Kasumi-1 (cell line): ENCODE measurements around the gene GSTT2B.
"Not testable (repeated sequence)": the region's sequence is repeated elsewhere in the genome, so short reads cannot be mapped to it uniquely, and the experiment has no call there.

Source experiments
- DNase-seq, 2 experiments: peaks; one replicate each; lab custom pipeline; 2025; lab: John Stamatoyannopoulos, UW

GSTT2B gene

DNA sequence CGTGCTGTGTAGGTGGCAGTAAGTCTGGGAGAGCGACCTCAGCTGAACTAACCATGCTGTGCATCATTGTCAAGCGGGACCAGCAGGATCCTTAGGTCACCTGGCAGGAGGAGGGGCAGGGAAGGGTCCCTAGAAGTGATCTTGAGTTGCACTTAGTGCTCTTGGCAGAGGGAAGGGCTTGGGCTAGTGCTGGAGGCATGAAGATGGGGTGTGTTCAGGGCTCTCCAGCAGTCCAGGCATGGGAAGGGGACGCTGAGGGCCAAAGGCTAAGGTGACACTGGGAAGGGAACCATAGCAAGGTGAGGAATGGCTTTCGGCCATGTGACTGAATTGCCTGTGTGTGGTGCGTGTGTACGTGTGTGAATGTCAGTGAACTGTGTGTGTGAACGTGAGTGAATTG is 25.1 kb upstream of the GSTT2B start:
- DNase-seq: not testable (repeated sequence)

DNA sequence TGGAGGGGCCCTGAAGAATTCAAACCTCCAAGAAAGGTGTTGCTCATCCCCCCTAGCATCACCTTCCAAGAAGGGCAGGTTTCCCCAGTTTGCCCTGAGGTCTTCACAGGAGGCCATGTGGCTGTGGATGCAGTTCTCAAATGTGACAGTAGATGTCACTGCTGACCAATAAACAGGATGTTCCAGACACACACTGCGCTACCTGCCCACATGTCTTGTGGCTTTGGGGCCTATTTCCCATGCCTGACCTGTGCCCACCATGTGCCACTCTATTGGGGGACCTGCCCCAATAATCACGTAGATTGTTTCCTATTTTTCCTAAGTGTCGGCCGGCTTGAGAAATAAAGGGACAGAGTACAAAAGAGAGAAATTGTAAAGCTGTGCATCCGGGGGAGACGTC is 23.4 kb upstream of the GSTT2B start:
- peak; percentile 3 to 46 for DNase-seq

DNA sequence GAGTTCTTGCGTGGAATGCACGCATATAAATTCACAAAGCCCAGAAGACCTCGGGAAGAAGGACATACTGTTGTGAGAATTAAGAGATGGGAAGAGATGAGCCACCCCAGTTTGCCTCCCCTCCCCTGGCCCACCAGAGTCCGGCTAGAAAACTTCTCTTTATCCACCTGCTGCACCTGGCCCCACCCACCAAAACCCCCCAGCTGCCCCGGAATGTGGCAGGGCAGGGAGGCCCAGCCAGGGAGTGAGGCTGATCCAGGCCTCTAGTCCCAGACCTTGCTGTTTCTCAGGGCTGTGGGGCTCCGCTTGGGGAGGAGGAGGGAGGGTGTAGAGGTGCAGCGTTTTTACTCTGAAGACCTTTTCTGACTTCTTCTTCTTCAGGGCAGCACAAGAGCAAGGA is 19.6 kb upstream of the GSTT2B start:
- DNase-seq: not testable (repeated sequence)

DNA sequence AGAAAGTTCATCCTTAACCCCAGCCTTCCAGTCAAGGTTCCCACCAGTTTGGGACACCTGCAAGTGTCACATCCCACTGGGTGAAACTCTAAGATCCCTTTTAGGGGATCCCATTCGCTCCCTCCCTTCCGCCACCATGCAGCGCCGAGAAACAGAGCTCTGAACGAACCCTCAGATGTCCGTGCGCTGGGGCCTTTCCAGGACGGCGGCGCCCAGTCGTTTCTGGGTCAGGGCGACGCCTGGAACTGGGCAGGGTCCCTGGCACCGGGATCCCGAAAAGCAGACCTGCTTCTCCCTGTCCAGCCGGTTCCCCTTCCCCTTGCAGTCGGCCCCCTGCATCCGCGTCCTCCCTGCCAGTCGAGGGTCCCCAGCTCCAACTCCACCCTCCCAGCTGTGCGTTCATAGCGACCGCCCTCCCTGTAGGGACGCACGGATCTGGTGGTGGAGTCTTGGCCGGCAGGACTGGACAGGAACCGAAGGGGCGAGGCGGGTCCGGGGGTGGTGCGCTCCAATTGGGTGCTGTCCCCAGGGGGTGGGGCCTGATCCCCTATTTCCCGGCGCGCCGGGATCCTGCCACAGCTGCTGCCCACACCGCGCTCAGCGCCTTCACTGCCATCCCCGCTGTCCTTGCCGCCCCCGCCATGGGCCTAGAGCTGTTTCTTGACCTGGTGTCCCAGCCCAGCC is 18.7 kb upstream of the GSTT2B start, which contains the start of gene GSTT2:
Gene GSTT2 (plus strand): TSS at position 578 of the 684 bp plus-strand sequence.
- DNase-seq: not testable (repeated sequence)

DNA sequence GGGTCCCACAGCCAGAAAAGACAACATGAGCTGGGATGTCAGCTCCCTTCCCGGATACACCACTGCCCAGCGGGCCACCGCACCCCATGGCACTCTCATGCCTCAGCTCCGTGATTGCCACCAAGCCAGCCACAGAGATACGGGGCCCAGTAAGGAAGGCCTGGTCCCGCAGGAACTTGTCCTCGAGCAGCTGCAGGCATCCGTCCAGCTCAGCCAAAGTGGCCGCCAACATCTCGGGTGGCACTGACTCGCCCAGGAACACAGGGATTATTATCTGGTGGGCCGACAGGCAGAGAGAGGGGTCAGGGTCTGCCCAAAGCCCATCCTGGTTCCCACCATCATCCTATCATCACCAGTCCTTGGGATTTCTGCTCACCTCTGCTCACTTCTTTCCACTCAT is 16.3 kb upstream of the GSTT2B start:
- DNase-seq: not testable (repeated sequence)

DNA sequence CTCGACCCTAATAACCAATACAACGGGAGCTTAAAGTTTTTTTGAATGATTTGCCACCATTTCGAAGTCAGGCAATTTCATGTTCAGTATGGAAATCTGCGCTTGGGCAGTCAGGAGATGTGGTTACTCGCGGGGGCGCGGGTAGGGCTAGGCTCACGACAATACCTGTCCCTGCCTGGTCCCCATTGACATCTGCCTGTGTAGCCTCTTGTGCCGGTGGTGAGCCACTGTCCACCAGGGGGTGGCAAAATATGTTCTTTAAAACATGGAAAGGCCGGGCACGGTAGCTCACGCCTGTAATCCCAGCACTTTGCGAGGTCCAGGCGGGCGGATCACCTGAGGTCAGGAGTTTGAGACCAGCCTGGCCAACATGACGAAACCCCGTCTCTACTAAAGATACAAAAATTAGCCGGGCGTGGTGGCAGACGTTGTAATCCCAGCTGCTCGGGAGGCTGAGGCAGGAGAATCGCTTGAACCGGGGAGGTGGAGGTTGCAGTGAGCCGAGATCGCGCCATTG is 13.9 kb upstream of the GSTT2B start:
- not testable (repeated sequence) for DNase-seq

DNA sequence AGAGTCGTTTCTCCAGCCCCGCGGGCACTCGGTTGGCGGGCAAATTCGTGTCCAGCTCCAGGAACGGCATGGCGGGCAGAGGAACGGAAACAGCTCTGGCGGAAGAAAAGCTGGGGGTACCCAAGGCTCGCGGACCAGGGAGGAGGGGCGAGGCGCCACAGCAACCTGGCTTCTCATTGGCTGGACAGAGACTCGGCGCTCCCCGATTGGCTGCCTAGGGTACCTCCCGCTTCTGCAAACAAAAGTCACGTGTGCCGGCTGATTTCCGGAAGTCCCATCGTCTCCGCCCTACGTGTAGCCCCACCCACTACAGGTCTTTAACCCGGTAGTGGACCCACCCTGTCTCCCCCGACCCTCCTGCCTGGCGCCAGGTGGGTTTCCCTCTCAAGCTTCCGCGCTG is 13.3 kb upstream of the GSTT2B start, which contains the start of gene DDT:
Gene DDT (minus strand): TSS at position 97 of the 400 bp plus-strand sequence. CDS start 27 bp downstream, at position 70.
- not testable (repeated sequence) for DNase-seq

DNA sequence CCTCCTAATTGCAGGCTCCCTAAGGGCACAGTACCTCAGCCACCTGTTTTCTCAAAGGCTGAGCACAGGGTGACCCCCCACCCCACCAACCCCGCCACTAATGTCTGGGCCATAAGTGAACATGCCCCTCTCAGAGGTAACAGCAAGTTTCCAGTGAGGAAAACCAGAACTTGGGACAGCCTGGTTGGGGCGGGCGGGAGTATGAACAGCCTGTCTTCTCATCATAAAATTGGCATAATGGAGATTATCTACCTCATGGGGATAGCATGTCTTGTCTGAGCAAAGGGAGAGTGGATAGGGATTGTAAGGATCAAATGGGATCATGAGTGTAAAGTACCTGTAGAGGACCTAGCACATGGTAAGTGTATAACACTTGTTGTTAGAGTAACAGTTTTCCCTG is 10.9 kb upstream of the GSTT2B start:
- not testable (repeated sequence) for DNase-seq

DNA sequence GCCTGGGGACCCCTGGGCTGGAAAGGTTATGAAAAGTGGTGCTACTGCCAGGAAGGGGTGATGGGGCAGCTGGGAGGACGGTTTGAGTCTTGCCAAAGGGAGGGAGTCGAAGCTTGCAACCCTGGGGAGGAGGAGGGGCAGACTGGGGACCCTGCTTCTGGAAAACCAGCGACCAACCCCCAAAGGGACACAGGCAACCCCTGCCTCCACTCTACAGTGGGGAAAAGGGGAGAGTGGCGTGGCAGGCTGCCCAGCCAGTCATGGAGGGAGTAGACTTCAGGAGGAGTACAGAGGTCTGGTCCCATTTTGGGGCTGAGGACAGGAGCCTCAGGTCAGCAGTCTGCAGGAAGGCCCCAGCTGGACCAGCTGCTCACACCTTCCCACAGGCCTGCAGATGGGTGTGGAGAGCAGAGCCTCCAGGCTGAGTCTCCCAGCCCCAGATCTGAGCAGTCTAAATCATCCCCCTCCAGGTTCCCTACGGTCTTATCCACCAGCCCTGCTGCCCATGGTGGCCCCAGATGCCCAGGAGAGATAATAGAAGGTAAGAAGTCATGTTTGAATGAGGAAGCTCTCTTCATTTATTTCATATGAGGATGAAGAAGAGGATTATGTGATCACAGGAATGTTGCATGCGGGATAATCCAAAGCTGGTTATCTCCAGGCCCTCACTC is 10.0 kb upstream of the GSTT2B start:
- DNase-seq: no peak

DNA sequence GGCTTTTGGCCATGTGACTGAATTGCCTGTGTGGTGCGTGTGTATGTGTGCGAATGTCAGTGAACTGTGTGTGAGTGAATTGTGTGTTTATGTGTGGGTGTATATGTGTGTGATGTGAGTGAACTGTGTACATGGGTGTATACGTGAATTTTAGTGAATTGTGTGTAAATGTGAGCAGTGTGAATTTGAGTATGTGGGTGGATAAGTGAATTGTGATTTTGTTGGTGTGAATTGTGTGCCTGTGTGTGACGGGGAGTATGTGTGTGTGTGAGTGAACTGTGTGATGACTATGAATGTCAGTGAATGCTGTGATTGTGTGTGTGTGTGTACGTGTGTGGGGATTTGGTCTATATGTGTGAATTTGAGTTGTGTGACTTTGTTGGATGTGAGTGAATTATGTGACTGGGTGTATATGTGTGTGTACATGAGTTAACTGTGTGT is 9.2 kb upstream of the GSTT2B start:
- no peak for DNase-seq

DNA sequence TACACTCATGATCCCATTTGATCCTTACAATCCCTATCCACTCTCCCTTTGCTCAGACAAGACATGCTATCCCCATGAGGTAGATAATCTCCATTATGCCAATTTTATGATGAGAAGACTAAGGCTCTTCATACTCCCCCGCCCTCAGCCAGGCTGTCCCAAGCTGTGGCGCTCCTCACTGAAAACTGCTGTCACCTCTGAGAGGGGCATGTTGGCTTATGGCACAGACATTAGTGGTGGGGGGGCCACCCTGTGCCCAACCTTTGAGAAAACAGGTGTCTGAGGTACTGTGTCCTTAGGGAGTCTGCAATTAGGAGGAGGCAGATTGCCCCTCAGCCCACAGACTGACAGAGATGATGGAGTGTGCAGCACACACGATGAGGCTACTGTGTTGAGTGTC is 8.1 kb upstream of the GSTT2B start:
- DNase-seq: no peak

DNA sequence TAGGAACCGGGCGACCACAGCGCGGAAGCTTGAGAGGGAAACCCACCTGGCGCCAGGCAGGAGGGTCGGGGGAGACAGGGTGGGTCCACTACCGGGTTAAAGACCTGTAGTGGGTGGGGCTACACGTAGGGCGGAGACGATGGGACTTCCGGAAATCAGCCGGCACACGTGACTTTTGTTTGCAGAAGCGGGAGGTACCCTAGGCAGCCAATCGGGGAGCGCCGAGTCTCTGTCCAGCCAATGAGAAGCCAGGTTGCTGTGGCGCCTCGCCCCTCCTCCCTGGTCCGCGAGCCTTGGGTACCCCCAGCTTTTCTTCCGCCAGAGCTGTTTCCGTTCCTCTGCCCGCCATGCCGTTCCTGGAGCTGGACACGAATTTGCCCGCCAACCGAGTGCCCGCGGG is 5.6 kb upstream of the GSTT2B start, which contains the start of gene DDTL:
Gene DDTL (plus strand): TSS at position 321 of the 400 bp plus-strand sequence. CDS start 27 bp downstream, at position 348.
- not testable (repeated sequence) for DNase-seq

DNA sequence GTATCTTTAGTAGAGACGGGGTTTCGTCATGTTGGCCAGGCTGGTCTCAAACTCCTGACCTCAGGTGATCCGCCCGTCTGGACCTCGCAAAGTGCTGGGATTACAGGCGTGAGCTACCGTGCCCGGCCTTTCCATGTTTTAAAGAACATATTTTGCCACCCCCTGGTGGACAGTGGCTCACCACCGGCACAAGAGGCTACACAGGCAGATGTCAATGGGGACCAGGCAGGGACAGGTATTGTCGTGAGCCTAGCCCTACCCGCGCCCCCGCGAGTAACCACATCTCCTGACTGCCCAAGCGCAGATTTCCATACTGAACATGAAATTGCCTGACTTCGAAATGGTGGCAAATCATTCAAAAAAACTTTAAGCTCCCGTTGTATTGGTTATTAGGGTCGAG is 5.1 kb upstream of the GSTT2B start:
- not testable (repeated sequence) for DNase-seq

DNA sequence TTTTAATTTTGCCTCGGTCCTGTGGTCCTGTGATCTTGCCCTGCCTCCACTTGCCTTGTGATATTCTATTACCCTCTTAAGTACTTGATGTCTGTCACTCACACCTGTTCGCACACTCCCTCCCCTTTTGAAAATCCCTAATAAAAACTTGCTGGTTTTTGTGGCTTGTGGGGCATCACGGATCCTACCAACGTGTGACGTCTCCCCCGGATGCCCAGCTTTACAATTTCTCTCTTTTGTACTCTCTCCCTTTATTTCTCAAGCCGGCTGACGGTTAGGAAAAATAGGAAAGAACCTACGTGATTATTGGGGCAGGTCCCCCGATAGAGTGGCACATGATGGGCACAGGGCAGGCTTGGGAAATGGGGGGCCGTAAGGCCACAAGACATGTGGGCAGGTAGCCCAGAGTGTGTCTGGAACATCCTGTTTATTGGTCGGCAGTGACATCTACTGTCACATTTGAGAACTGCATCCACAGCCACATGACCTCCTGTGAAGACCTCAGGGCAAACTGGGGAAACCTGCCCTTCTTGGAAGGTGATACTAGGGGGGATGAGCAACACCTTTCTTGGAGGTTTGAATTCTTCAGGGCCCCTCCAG is 4.6 kb downstream of the GSTT2B start:
- DNase-seq: peak; percentile 4 to 13

DNA sequence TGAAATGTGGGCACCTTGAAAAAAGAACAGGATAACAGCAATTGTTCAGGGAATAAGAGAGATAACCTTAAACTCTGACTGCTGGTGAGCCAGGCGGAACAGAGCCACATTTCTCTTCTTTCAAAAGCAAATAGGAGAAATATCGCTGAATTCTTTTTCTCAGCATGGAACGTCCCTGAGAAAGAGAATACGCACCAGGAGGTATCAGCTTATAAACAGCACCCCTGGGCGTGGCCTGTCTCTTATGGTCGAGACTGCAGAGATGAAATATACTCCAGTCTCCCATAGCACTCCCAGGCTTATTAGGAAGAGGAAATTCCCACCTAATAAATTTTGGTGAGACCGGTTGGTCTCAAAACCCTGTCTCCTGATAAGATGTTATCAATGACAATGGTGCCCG is 5.1 kb downstream of the GSTT2B start:
- DNase-seq: not testable (repeated sequence)

DNA sequence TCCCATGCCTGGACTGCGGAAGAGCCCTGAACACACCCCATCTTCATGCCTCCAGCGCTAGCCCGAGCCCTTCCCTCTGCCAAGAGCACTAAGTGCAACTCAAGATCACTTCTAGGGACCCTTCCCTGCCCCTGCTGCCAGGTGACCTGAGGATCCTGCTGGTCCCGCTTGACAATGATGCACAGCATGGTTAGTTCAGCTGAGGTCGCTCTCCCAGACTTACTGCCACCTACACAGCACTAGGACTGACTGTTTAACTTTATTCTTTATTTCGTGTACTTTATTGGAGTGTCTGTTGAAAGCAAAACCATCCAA is 6.0 kb downstream of the GSTT2B start:
- not testable (repeated sequence) for DNase-seq

DNA sequence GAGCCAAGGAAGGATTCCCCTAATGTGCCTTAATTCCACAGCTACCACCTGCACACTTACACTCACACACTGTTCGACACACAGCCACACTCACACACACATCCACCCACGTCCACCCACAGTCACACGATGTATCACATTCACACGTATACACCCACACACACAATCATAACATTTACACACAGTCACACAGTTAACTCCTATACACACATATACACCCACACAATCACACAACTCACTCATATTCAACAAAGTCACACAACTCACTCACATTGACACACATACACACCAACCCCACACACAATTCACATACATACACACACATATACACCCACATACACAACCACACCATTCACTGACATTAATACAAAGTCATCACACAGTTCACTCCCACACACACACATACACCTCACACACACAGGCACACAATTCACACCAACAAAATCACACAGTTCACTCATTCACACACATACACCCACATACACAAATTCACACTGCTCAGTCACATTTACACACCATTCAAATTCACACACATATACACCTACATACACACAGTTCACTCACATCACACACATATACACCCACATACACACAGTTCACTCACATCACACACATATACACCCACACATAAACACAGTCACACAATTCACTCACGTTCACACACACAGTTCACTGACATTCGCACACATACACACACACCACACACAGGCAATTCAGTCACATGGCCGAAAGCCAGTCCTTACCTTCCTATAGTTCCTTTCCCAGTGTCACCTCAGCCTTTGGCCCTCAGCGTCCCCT is 6.6 kb downstream of the GSTT2B start:
- DNase-seq: not testable (repeated sequence)

DNA sequence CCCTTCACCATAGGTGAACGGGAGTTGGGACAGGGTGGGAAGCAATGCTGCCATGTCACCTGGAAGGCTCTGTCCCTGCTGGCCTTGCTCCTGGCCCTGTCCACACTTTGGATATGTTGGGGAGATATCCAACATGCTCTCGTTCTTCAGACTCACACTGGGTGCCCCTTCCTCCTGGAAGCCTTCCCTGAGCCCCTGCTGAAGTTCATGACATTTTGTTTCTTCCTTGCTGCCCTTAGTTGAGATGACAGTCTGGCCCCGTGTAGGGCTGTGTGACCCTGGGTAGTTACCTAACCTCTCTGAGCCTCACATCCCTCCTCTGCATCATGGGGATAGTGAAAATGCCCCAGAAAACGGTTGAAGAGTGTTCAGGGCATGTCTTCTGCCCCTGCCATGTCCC is 7.5 kb downstream of the GSTT2B start:
- not testable (repeated sequence) for DNase-seq

DNA sequence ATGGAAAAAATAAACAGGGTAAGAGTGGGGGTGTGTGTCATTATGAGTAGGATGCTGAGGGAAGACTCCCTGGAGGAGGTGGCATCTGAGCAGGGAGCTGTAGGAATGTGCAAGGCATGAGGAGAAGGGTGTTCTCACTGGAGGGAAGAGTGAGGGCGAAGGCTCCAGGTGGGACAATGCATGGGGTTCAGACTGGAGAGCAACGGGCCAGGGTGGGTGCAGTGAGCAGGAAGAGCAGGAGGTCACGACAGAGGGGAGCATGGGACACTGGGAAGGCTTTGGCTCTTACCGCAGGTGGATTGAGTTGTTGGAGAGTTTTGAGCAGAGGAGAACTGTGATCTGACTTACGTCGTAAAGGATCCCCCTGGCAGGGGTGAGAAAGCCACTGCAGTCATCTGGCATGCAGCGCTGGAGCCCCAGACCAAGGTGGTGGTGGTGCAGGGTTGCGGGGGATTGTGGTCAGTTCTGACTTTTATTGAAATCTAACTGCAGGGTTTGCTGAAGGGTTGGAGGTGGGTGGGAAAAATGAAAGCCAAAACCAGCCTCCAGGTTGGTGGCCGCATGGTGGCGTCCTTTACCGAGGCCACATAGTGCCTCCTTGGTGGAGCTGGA is 8.1 kb downstream of the GSTT2B start:
- DNase-seq: not testable (repeated sequence)

DNA sequence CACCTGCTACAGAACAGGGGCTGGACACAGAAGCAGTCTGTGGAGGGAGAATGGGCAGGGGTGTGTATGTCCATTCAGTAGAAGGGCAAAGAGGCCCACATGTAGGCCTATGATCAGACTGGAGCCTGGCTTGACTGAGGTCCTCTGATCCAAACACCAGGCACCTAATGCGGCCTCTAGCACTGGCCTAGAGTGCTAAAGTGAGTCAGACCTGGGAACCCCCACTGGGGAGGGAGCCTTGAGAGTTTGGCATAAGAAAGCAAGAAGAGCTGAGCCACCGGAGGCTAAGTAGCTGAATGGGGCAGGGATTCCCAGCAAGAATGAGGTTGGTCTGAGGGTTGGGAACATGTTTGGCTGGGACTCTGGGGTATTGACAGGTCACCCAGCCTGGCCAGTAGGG is 9.6 kb downstream of the GSTT2B start:
- DNase-seq: not testable (repeated sequence)

DNA sequence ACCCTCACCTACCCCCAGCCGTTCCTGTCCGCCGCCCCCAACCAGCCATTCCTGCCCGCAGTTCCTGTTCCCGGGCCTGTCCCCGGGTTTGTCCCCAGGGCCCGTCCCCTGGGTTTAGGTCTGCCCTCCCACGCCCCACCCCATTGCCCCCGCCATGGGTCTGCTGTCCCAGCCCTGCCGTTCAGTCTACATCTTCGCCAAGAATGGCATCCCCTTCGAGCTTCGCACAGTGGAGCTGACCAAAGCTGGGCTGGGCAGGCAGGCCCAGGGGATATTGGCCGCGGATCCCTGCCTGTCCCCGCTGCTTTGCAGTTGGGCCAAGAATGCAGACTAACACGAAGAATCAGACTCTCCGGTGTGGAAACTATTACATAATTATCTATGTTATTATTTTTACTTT is 11.2 kb downstream of the GSTT2B start:
- DNase-seq: not testable (repeated sequence)
